ENCODE measurements around the gene DNAJC16.

DNA sequence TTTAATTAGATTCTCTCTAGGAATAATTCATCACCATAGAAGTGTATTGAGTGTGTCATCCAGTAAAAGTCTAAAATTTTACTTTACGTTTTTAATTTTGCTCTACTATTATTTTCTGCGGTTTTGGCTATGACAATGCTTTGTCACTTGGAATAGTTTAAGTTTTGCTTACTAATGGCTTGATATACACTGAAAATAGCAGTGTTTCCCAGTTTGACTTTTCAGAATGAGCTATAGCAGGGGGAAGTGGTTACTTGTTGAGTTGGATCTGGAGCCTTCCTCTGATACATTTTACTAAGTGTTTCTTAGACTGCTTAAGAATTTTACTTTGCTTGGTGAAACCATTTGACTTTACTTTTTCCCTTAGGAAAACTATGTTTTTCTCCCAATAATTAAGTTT, 5.0 kb downstream of the DNAJC16 start:
- TF ChIP-seq ZSCAN23 (tag by site-specific recombination; IDR thresholded peaks at IDR 0.05) = no peak
- no peak for TF ChIP-seq ZNF274 (IDR thresholded peaks at IDR 0.05; ENCODE audit: low read length)
- TF ChIP-seq ZNF274 (tag by site-specific recombination; IDR thresholded peaks at IDR 0.05; ENCODE audit: borderline replicate concordance) = no peak
- TF ChIP-seq, protein P1, sequence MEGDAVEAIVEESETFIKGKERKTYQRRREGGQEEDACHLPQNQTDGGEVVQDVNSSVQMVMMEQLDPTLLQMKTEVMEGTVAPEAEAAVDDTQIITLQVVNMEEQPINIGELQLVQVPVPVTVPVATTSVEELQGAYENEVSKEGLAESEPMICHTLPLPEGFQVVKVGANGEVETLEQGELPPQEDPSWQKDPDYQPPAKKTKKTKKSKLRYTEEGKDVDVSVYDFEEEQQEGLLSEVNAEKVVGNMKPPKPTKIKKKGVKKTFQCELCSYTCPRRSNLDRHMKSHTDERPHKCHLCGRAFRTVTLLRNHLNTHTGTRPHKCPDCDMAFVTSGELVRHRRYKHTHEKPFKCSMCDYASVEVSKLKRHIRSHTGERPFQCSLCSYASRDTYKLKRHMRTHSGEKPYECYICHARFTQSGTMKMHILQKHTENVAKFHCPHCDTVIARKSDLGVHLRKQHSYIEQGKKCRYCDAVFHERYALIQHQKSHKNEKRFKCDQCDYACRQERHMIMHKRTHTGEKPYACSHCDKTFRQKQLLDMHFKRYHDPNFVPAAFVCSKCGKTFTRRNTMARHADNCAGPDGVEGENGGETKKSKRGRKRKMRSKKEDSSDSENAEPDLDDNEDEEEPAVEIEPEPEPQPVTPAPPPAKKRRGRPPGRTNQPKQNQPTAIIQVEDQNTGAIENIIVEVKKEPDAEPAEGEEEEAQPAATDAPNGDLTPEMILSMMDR (tag by site-specific recombination; IDR thresholded peaks at IDR 0.05) = no peak
- TF ChIP-seq ZNF785 (tag by site-specific recombination; IDR thresholded peaks at IDR 0.05) = no peak
- no peak for TF ChIP-seq ZBTB7A (tag by site-specific recombination; IDR thresholded peaks at IDR 0.05; ENCODE audit: low read depth)
- TF ChIP-seq ZNF76 (tag by site-specific recombination; IDR thresholded peaks at IDR 0.05; ENCODE audit: borderline replicate concordance, low read depth) = no peak
- no peak for TF ChIP-seq ZNF121 (tag by site-specific recombination; IDR thresholded peaks at IDR 0.05)
- TF ChIP-seq ZNF24 (tag by site-specific recombination; IDR thresholded peaks at IDR 0.05) = no peak
- TF ChIP-seq, protein P2, sequence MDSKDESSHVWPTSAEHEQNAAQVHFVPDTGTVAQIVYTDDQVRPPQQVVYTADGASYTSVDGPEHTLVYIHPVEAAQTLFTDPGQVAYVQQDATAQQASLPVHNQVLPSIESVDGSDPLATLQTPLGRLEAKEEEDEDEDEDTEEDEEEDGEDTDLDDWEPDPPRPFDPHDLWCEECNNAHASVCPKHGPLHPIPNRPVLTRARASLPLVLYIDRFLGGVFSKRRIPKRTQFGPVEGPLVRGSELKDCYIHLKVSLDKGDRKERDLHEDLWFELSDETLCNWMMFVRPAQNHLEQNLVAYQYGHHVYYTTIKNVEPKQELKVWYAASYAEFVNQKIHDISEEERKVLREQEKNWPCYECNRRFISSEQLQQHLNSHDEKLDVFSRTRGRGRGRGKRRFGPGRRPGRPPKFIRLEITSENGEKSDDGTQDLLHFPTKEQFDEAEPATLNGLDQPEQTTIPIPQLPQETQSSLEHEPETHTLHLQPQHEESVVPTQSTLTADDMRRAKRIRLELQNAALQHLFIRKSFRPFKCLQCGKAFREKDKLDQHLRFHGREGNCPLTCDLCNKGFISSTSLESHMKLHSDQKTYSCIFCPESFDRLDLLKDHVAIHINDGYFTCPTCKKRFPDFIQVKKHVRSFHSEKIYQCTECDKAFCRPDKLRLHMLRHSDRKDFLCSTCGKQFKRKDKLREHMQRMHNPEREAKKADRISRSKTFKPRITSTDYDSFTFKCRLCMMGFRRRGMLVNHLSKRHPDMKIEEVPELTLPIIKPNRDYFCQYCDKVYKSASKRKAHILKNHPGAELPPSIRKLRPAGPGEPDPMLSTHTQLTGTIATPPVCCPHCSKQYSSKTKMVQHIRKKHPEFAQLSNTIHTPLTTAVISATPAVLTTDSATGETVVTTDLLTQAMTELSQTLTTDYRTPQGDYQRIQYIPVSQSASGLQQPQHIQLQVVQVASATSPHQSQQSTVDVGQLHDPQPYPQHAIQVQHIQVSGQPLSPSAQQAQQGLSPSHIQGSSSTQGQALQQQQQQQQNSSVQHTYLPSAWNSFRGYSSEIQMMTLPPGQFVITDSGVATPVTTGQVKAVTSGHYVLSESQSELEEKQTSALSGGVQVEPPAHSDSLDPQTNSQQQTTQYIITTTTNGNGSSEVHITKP (tag by site-specific recombination; IDR thresholded peaks at IDR 0.05) = no peak
- no peak for TF ChIP-seq ZNF530 (tag by site-specific recombination; IDR thresholded peaks at IDR 0.05; ENCODE audit: low read depth)
- no peak for TF ChIP-seq ZNF23 (tag by site-specific recombination; IDR thresholded peaks at IDR 0.05; ENCODE audit: borderline replicate concordance)
